ENCODE measurements around the gene IQCN.
A peak's percentile ranks its signal among the peaks of the same experiment; 100 is the strongest.

Gene IQCN

DNA sequence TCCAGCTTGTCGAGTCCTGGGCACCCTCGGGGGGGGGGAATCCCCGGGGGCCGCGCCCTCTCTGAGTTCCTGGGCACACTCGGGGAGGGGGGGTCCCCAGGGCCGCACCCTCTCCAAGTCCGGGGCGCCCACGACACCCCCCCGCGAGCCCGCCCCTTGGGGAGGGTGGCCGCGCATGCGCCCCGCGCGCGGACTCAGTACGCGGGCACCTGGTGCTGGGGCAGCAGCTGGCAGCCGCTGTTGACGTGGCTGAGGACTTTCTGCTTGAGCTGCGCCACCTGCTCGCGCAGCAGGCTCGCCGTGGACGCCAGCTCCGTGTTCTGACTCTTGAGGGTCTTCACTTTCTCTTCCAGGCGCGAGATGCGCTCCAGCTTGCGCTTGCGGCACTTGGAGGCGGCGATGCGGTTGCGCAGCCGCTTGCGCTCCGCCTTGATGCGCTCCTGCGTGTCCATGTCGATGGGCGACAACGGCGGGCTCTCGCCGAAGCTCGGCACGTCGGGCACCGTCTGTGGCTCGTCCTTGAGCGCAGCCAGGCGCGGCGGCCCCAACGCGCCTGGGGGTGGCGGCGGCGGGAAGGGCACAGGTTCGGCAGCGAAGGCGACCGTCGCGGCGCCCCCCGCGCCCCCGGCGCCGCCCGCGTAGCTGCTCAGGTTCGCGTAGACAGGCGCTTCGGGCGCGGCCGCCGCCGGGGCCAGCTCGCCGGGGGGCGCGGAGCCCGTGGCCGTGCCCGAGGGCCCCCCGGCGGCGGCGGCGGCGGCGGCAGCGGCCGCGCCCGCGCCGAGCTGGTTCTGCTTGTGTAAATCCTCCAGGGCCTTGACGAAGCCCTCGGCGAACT is 6.2 kb upstream of the IQCN start:
- TF ChIP-seq, protein P1, sequence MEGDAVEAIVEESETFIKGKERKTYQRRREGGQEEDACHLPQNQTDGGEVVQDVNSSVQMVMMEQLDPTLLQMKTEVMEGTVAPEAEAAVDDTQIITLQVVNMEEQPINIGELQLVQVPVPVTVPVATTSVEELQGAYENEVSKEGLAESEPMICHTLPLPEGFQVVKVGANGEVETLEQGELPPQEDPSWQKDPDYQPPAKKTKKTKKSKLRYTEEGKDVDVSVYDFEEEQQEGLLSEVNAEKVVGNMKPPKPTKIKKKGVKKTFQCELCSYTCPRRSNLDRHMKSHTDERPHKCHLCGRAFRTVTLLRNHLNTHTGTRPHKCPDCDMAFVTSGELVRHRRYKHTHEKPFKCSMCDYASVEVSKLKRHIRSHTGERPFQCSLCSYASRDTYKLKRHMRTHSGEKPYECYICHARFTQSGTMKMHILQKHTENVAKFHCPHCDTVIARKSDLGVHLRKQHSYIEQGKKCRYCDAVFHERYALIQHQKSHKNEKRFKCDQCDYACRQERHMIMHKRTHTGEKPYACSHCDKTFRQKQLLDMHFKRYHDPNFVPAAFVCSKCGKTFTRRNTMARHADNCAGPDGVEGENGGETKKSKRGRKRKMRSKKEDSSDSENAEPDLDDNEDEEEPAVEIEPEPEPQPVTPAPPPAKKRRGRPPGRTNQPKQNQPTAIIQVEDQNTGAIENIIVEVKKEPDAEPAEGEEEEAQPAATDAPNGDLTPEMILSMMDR (IDR thresholded peaks at IDR 0.05; ENCODE audit: low read depth, low read length, missing control alignments) = no peak
- H3K4me3 ChIP-seq (ENCODE audit: low read depth, low read length) = peak overlapping the region; percentile 95
- DNase-seq (ENCODE audit: low read depth) = no peak

DNA sequence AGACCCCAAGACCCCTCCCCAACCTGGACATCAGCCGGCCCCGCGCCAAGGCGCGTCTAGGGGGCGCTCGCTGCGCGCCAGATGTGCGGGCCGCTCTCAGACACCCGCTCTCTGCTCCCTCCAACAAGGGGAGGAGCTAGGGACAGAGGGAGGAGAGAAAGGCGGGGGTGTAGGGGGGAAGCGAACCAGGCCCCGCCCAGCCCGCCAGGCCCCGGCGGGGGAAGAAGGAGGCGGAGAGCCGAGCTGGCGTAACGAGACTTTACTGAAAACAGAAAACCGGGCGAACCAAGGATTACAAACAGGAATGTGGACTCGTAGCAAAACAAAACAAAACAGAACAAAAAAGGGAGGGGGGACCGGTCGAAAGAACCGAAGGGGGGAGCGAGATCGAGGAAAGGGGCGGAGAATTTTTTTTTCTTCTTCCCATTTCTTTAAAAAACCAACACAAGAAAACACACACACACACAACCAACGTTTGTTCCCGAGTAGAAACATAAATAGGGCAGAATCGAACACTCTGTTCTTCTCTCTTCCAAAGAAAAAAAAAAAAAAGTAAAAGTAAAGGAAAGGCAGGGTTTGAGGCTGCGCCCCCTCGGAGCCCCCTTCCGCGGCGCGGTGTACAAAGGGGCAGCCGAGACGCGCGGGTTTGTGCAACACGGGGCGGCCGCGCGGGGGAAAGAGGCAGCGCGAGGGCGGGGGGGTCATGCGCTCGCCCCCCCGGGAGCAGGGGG is 5.4 kb upstream of the IQCN start:
- DNase-seq (ENCODE audit: low read depth) = peak; percentile 78
- peak overlapping the region; percentile 95 for H3K4me3 ChIP-seq (ENCODE audit: low read depth, low read length)
- TF ChIP-seq, protein P1 (IDR thresholded peaks at IDR 0.05; ENCODE audit: low read depth, low read length, missing control alignments) = peak; percentile 95

DNA sequence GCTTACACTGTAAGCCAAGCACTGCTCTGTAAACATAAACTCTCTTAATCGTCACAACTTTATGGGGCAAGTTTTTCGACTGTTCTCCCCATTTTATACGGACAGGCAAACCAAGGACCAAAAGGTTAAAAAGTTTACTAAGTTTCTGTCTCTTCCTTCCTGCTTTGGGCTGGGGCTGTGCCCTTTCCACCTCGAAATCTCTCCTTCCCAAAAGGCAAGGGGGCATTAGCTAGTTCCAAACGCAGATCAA is 4.9 kb upstream of the IQCN start:
- H3K4me3 ChIP-seq (ENCODE audit: low read depth, low read length) = peak overlapping the region; percentile 95
- no peak for DNase-seq (ENCODE audit: low read depth)
- TF ChIP-seq, protein P1 (IDR thresholded peaks at IDR 0.05; ENCODE audit: low read depth, low read length, missing control alignments) = no peak

DNA sequence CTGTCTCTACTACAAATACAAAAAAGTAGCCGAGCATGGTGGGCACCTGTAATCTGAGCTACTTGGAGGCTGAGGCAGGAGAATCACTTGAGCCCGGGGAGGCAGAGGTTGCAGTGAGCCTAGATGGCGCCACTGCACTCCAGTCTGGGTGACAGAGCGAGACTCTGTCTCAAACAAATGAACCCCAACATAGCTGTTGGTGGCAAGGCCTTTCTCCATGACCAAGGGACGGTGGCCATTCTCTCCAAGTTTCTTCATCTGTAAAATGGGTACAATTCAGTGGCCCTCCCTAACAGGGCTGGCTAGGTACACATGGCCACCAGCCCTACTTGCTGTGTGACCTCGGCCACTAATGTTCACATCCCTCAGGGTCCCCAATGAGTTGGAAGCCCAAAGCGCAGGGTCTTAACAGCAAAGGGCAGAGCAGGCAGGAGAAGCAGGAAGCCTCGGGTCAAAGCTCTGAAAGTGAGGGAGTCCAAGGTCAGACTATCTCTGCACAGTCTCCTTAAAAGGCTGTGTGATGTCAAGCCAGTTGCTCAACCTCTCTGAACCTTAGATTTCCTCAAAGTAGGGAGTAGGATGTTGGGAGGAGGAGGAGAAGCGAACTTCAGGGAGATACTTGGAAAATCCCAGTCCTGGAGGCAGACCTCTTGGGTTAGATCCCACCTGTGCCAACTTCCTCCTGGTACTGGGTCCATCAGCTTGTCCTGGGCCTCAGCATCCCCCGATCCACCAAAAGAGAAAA is 4.4 kb upstream of the IQCN start:
- no peak for DNase-seq (ENCODE audit: low read depth)
- TF ChIP-seq, protein P1 (IDR thresholded peaks at IDR 0.05; ENCODE audit: low read depth, low read length, missing control alignments) = peak; percentile 34
- H3K4me3 ChIP-seq (ENCODE audit: low read depth, low read length) = peak overlapping the region; percentile 95

DNA sequence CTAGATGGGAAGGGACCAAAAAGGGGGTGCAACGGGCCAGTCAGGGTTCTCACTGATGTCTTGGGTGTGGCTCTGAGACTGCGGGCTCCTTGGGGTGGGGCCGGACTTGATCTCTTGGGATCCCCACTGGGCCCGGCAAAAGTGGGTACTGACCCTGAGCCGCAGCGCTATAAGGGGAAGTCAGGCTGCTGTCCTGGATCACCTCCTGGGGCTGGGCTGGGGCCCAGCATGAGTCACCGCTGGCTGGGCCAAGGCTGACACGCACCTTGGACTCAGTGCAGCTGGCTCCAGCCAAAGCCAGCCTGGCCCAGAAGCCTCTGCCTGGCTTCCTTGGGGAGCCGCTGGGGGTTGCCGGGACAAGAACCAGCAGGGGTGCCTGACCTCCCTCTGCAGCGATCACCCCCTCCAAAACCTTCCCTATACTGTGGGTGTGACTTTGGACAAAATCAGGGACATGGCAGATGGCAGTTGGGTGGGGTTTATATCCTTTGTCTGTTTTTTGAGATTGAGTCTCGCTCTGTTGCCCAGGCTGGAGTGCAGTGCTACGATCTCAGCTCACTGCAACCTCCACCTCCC is 617 bp upstream of the IQCN start:
- TF ChIP-seq, protein P1 (IDR thresholded peaks at IDR 0.05; ENCODE audit: low read depth, low read length, missing control alignments) = no peak
- H3K4me3 ChIP-seq (ENCODE audit: low read depth, low read length) = no peak overlapping the region
- DNase-seq (ENCODE audit: low read depth) = no peak

- TF ChIP-seq, protein P1 (IDR thresholded peaks at IDR 0.05; ENCODE audit: low read depth, low read length, missing control alignments) = no peak
- no peak for DNase-seq (ENCODE audit: low read depth)
- no peak overlapping the region for H3K4me3 ChIP-seq (ENCODE audit: low read depth, low read length)
These were observed 562 bp downstream of the IQCN start for GRCh38 chr19:18273561-18274218.
